ENCODE results near the gene RAB11FIP2. TPM values are rescaled to one million over a fixed set of nuclear protein-coding genes. Genes with fewer than 3 reads are reported as not detected.

RAB11FIP2 gene
- total and polyA plus RNA-seq, 8 donors, result 19.1 to 25.6 (median 22.1) TPM

DNA sequence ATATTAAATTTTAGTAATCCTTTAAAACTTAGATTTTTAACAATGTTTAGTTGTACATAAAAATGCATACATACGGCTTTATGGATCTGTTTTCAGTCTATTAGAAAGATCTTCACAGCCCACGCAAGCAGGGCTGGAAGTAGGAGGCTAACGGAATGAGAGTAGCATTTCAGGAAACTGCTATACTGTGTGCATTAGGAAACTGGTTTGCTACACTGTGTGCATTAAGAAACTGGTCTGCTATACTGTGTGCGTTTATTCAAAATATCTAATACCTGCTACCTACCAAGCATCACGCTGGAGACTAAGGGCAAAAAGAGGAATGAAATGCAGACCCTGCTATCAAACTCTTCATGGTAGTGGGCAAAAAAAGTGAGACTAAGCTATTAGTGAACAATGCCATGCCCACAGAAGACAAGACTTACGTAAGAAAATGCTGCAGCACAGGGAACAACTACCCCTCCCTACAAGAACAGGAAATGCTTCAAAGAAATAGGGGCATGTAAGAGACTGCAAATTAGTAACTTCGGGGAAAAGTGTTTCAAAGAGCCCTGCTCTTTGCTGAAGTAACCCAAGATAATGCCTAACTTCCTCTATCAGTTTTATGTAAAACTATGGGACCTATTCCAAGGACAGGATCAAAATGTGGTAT lies 11.3 kb downstream of the RAB11FIP2 start:
- no peak overlapping the region for H3K4me3 ChIP-seq
- H3K4me1 ChIP-seq, result peaks cover 0 to 30% of the 10 kb centered on the region in 2 donors
- H3K27me3 ChIP-seq, result no peaks in the 10 kb centered on the region
- H3K27ac ChIP-seq, result peak overlapping the region; percentile 42 to 81
- DNase-seq (no peak), ATAC-seq (peak; percentile 86)
- peaks cover 0 to 26% of the 10 kb centered on the region in 2 donors for H3K36me3 ChIP-seq
- TF ChIP-seq, protein P1, sequence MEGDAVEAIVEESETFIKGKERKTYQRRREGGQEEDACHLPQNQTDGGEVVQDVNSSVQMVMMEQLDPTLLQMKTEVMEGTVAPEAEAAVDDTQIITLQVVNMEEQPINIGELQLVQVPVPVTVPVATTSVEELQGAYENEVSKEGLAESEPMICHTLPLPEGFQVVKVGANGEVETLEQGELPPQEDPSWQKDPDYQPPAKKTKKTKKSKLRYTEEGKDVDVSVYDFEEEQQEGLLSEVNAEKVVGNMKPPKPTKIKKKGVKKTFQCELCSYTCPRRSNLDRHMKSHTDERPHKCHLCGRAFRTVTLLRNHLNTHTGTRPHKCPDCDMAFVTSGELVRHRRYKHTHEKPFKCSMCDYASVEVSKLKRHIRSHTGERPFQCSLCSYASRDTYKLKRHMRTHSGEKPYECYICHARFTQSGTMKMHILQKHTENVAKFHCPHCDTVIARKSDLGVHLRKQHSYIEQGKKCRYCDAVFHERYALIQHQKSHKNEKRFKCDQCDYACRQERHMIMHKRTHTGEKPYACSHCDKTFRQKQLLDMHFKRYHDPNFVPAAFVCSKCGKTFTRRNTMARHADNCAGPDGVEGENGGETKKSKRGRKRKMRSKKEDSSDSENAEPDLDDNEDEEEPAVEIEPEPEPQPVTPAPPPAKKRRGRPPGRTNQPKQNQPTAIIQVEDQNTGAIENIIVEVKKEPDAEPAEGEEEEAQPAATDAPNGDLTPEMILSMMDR (IDR thresholded peaks at IDR 0.05), result no peak
- intact Hi-C loops (cut with DNase I), result no loop called here
- H3K9me3 ChIP-seq, result no peaks in the 10 kb centered on the region

DNA sequence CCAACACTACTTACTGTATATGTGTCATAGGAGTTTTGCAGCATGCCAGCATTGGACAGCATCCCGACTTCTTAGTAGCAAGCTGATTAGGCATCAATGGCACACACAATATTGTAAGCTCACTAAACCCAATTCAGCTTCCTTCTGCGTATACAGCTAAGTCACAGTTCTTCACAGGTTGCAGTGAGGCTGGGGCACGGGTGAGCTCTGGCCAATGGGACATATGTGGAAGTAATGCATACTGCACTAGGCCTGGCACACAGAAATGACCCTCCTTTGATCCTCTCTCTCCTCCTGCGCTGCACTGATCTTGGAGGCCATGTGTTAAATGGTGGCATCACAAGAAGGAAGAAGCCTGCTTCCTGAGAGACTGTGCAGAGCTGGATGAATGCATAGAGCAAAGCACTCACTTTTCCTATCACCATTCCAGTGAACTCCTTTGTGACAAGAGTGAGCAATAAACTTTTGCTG lies 11.9 kb downstream of the RAB11FIP2 start:
- Histone ChIP-seq H3K27me3 (no peaks in the 10 kb centered on the region), H3K36me3 (peaks cover 0 to 26% of the 10 kb centered on the region in 2 donors), H3K9me3 (no peaks in the 10 kb centered on the region), H3K4me3 (no peak overlapping the region), H3K27ac (peak overlapping the region in 1 of 2 donors; percentile 81), H3K4me1 (peaks cover 0 to 30% of the 10 kb centered on the region in 2 donors)
- peak; percentile 17 for ATAC-seq
- TF ChIP-seq, protein P1 (IDR thresholded peaks at IDR 0.05), result no peak
- peak in 3 of 4 donors; percentile 27 to 79 (median 35) for DNase-seq
- intact Hi-C loops (cut with DNase I), result no loop called here

DNA sequence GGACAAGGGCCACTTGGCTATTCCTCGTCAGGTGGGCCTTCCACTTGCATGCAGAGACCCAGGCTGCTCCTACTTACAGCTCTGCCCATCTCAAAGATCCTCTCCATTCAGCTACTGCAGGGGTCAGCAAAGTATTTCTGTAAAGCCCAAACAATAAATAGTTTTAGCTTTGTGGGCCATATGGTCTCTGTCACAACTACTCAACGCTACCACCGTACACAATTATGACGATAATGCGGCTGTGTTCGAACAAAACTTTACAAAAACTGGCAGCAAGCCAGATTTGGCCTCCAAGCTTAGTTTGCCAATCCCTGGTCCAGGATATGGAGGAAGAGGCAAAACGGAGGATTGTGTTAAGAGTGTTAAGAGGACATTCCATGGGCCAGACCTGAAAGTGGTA lies 12.8 kb downstream of the RAB11FIP2 start:
- intact Hi-C loops (cut with DNase I), result no loop called here
- H3K4me3 ChIP-seq, result no peak overlapping the region
- H3K9me3 ChIP-seq, result no peaks in the 10 kb centered on the region
- no peak overlapping the region for H3K27ac ChIP-seq
- TF ChIP-seq, protein P1 (IDR thresholded peaks at IDR 0.05), result no peak
- H3K4me1 ChIP-seq, result peaks cover 0 to 30% of the 10 kb centered on the region in 2 donors
- DNase-seq (peak in 2 of 4 donors; percentile 88 to 92), ATAC-seq (no peak)
- H3K27me3 ChIP-seq, result no peaks in the 10 kb centered on the region
- H3K36me3 ChIP-seq, result peaks cover 0 to 24% of the 10 kb centered on the region in 2 donors

DNA sequence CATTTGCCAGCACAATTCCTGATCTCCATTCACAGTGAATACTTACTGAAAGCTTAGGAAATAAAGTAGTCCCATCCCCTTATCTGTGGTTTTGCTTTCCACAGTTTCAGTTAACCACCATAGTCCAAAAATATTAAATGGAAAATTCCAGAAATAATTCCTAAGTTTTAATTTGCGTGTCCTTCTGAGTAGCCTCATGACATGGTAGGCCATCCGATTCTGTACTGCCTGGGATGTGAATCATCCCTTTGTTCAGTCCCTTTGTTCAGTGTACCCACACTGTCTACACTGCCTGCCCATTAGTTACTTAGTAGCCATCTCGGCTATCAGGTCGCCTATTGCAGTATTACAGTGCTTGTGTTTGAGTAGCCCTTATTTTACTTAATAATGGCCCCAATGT lies 14.2 kb downstream of the RAB11FIP2 start:
- ATAC-seq, result no peak
- Histone ChIP-seq H3K4me1 (peaks cover 0 to 35% of the 10 kb centered on the region in 2 donors), H3K27ac (no peak overlapping the region), H3K9me3 (no peaks in the 10 kb centered on the region), H3K36me3 (peaks cover 0 to 18% of the 10 kb centered on the region in 2 donors), H3K27me3 (no peaks in the 10 kb centered on the region), H3K4me3 (no peak overlapping the region)
- TF ChIP-seq, protein P1 (IDR thresholded peaks at IDR 0.05), result no peak
- intact Hi-C loops (cut with DNase I), result no loop called here
- no peak for DNase-seq

DNA sequence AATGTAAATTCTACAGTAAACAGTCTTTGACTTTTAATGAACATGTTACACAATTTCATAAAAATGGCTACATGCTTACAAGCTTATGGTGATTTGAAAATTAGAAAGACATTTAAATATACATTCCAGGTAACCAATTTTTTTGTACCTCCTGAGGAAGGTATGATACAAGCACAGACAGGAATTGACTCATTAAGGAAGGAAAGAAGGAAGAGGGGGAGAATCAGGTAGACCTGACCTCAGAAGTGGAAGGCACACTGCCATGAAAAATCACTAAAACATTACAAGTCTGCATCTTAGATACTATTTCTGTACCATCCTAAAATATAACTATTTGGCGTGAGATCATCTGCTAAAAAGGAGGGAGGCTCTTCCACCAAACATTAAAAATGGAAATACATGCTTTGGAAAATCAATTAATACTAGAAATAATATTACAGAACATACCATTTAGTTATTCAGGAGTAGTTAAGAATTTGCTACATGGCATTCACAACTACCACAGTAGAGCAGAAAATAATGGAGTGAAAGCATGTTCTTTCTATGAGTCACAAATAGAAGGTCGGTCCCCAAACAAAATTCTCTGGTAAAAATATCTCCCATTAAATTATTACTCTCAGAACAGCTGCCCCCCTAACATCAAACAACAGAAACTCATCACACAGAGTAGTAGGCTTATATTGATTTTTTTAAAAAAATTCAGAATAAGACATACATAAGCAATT lies 15.2 kb downstream of the RAB11FIP2 start:
- no peaks in the 10 kb centered on the region for H3K27me3 ChIP-seq
- peaks cover 0 to 18% of the 10 kb centered on the region in 2 donors for H3K36me3 ChIP-seq
- H3K27ac ChIP-seq, result no peak overlapping the region
- H3K4me3 ChIP-seq, result no peak overlapping the region
- no peak for DNase-seq
- H3K9me3 ChIP-seq, result no peaks in the 10 kb centered on the region
- TF ChIP-seq, protein P1 (IDR thresholded peaks at IDR 0.05), result no peak
- no peak for ATAC-seq
- peaks cover 0 to 31% of the 10 kb centered on the region in 2 donors for H3K4me1 ChIP-seq
- intact Hi-C loops (cut with DNase I), result no loop called here

Data from left lung (tissue), 10 donors.